ENCODE data around the gene SH2D4B.

SH2D4B gene

DNA sequence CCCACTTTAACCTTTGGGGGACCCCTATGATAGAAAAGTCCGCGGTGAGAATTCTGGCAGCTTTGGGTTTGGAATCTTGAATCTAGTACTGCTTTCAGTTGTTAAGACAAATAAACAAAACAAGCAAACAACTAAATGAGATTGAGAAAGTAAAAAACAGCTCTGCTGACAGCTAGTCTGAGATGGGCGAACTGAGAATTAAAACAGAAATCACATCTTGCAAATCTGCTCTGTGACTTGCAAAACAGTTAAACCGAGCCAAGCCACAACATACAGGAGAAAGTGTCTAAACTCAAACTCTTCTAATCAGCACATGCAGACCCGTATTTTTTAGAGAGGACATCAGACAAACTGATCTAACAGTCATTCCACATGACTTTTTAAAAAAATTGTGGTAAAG lies 110.4 kb downstream of the SH2D4B start:
- no peak for DNase-seq

- DNase-seq, result no peak
These were observed 111.5 kb downstream of the SH2D4B start for GRCh38 chr10:80649183-80649582.

DNA sequence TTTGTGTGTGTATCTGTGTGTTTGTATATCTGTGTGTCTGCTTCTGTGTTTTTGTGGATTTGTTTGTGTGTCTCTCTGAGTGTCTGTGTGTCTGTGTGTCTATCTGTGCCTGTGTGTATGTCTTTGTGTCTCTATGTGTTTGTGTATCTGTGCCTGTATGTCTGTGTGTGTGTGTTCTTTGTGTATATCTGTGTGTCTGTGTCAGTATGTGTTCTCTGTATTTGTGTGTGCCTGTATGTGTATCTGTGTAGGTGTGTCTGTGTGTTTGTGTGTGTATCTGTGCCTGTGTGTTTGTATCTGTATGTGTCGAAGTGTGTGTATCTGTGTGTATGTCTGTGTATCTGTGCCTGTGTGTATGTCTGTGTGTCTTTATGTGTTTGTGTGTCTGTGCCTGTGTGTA lies 118.2 kb downstream of the SH2D4B start:
- no peak for DNase-seq

GRCh38 chr10:80658068-80658467 lies 120.4 kb downstream of the SH2D4B start:
- no peak for DNase-seq

DNA sequence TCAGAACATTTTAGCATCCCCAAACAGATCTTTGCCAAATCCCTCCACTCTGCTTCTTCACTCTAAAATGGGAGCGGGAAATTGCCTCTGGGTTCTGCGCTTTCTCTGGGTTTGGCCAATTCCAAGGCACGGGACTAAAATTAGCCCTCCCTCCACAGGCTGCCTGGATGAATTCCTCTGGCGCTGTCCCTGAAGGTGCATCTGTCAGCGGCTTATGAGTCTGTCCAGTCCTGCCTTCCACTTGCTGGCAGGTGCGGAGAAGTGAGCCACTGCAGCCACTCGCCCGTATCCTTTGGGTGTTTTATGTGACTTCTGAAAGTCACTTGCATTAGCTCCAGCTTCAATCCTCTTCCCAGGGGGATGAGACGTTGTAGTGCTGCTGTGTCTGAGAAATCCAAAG lies 121.6 kb downstream of the SH2D4B start:
- no peak for DNase-seq

DNA sequence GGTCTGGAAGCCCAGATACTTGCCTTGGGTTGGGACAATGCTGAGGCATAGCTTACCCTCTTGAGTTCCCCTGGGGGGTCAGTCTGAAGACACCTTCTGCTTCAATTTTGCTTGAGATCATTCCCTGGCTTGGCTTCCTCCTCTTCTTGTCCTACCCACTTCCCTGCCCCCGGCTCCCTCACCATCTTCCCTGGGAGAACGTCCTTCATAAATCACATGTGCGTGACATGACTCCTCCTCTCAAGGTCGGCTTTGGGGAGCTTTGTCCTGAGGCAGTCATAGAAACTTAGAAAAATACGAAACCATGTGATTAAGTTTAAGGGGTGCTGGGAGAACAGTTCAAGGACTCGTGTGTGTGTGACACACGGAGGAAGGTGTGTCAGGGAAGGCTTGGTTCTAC lies 122.6 kb downstream of the SH2D4B start:
- no peak for DNase-seq

DNA sequence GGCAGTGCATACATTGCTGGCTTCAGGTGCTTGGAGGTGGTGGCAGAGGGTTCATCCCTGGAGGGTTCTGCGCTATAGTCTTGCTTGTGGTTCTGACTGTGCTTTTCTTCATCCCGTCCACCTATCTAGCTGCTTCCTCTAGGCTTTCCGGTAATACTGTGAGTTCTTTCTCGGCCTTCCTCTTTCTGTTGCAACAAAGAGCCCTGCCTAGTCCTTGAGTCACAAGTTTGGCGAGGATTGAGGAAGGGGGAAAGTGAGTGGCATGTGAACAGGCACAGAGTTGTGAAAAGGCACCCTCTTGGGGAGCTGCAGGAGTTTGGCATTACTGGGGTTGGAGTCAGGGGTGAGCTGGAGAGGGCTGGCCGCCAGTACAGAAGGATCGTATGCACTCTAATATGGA lies 123.0 kb downstream of the SH2D4B start:
- DNase-seq, result no peak

DNA sequence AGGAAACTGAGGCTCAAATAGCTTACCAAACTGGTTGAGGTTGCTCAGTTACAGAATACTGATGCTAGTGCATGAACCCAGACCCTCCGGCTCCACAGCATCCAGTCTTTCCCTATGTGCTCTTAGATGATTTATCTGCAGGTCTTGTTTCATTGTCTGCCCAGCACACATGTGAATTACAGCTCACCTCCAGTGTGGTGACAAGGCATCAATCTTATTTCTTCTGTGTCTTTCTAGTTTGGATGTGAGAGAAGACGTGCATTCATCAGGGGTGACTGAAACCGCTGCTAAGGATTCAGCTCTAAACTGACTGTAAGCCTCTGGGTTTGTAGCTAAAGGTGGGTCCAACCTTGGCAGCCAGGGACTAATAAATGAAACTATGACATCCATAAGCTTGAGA lies 123.8 kb downstream of the SH2D4B start:
- no peak for DNase-seq

DNA sequence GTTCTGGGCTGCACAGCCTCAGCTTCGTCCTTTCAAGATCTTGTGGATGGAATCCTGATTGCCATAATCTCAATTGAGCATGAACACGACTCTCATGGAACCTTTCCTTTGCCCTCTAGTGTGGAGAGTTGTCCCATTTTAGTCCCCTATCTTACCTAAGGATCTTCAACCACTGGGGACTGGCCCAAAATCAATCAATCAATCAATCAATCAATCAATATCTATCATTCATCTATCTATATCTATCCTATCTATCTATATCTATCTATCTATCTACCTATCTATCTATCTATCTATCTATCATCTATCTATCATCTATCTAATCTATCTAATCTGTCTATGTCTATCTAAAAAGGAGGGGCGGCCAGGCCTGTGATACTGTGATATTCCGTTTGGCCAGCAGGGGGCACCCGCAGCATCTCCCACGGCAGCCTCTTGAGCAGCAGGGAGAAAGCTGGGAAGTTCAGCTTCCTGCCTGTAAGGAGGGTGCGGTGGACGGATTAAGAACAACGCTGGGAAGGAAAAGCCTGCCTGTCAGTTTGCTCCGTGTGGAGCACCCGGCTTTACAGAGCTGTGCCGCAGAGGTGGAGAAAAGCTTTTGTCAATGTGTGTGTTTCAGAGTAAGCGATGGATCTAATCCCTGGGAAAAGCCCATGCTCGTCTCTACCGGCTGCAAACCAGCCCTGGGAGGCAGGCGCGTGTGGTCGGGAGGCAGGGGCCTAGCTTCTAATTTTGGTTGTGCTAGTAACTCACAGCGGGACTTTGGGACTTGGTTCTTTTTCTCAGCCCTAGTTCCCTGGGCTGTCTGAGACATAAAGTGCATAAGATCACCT lies 124.9 kb downstream of the SH2D4B start:
- peak; percentile 91 for DNase-seq

DNA sequence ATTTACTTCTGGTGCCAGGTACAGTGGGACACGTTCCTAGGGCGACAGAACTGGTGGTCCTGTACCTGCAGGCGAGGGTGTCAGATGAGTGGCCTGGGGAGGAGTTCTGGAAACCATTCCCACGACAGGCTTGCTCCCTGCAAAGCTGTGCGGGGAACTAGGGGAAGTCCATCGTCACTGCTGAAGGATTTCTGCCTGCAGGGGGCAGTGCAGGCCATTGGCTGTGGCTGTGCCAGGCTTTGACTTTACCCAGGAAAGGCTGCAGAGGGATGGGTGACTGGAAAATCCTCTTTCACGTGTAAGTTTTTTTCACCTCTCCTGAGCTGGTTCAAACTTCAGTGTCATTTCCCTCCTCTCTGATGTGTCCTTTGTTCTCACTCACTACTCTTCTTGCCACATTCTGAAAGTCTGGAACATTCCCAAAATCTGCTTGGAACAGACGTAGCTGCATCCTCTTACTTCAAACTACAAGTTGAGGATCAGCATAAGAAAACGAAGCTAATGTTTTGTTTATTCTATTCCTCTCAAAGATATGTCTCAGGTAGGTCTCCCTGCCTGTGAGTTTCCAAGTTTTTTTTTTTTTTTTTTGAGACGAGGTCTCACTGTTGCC lies 126.5 kb downstream of the SH2D4B start:
- DNase-seq, result peak; percentile 75

DNA sequence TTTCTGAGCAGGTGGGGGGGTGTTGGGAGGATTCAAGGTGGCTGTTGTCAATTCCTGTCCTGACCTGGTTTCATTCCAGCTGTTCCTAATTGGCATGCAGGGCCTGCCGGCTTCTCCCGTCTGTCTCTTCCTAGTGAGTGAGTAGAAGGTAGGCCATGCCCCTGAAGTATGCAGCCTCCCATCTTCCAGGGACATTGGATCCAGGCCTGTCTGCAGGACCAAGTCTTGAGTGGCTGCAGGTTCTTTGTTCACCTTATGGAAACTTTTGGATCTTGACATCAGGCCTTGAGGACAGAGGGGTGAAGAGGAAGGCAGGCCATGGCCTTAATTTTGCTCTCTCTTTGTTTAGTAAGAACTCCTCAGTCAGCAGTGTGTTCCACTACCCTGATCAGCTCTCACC lies 131.8 kb downstream of the SH2D4B start:
- DNase-seq, result no peak

- no peak for DNase-seq
These were observed 133.1 kb downstream of the SH2D4B start for GRCh38 chr10:80670774-80671173.

GRCh38 chr10:80671847-80672246 lies 134.1 kb downstream of the SH2D4B start:
- DNase-seq, result no peak

- no peak for DNase-seq
These were observed 134.9 kb downstream of the SH2D4B start for GRCh38 chr10:80672613-80673012.

DNA sequence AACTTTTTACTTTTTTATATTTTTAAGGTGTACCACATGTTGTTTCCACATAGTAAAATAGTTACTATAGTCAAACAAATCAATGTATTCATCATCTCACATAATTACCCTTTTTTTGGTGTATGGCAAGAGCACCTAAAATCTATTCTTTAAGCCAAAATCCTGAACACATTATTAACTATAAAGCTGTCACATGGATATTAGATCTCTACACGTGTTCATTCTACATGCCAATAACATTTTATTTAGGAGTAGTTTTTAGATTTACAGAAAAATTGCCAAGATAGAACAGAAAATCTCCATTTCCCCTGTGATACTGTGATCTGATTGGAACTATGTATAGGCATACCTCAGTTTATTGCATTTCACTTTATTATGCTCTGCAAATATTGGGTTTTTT lies 137.1 kb downstream of the SH2D4B start:
- no peak for DNase-seq

DNA sequence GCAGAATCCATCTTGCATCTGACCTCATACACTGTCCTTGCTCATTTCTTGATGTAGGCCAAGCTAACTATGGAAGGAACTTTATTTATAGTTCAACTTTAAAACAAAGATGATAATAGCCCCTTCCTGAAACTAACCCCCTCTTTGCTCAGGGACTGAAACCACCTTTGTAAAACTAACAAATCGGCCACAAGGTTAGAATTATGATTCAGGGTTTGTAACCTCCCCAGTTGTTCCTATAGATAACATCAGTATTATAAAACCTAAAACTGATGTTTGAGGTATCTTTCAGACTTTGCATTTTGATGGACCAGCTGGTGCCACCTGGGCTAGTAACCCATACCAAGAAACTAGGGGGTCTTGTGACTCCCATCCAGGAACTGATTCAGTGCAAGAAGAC lies 143.4 kb downstream of the SH2D4B start:
- no peak for DNase-seq

- no peak for DNase-seq
These were observed 146.6 kb downstream of the SH2D4B start for GRCh38 chr10:80684259-80684658.

DNA sequence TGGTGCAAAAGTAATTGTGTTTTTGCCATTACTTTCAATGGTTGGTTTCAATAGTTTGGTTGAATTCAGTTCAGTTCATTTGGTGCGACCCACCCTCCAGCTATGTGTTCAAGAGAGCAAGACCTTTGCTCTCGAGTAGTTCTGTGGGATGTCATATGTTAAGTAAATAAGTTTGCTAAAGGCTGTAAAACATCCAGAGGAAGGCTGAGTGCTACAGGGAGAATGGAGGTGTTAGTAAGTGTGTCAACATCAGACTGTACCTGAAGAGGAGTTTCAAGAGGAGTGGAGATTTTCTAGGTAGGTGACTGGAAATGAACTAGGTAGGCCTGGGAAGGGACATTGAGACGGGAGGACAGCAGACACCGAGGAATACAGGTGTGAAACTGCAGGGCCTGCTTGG lies 147.7 kb downstream of the SH2D4B start:
- no peak for DNase-seq

DNA sequence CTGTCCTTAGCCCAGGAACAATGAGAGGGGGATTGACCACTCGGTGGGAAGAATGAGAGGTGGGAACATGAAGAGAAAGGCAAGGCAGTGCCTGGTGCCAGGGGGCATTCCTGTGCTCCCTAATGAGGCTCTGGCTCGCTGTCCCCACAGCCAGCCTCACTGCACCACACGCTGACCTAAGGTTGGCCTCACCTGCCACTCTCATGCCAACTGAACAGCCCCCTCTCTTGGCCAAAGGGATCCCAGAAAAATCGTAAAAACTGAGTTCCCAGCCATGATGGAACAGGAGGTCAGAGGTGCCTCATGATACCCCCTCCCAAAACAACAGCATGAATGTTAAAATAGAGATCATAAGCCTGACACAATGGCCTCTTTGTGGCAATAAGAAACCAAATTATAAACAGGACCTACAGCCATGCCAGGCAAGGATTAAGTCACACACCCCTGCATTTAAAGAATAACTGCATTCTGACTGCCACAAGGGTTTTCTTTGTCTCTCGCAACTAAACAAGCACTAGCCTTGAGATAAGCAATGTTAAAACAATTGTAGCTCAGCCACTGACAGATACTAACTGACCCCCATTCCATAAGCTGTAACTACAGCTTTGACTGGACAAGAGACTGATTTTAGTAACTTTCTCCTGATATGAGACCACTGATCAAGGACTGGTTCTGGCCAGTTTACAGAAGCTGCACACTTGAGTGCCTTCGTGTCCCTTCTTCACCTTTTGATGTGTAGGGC lies 149.2 kb downstream of the SH2D4B start:
- no peak for DNase-seq

GRCh38 chr10:80687476-80687789 lies 149.7 kb downstream of the SH2D4B start:
- DNase-seq, result no peak

DNA sequence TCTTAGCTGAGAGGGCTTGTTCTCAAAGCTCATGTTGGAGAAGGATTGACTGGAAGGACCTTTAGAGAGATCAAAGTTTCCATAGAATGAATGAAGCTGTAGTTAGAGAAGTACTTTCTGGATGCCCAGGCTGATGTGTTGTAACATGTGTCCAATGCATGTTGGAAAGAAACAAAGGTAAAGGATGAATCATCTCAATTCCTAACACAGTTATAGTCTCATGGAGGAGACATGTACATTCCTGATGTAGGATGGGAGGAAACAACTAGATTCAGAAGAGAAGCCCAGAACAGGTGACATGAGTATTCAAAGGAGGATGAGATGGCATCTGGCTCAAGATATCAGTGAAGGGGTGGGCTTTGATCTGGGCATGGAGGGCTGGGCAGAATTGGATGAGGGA lies 152.7 kb downstream of the SH2D4B start:
- no peak for DNase-seq

- DNase-seq, result no peak
These were observed 153.7 kb downstream of the SH2D4B start for GRCh38 chr10:80691441-80691840.

- no peak for DNase-seq
These were observed 155.9 kb downstream of the SH2D4B start for GRCh38 chr10:80693565-80693964.

DNA sequence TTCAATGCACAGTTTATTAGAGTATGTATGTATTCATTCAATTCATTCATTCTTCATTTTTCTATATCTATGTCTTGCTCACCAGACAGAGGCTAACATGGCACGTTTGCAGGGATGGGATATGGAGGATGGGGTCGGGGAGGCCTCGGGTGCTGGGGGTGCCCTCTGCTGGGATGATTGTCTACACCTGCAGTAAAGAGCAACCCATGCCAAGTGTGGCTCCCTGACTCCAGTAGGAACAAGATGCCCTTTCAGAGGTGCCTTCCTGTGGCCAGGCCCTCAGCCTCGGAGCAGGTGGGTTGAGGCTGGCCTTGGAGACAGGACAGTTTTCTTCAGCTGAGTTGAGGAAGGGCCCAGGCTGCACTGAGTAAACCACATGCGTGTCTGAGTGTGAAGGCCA lies 157.2 kb downstream of the SH2D4B start:
- no peak for DNase-seq
